ENCODE results near the gene ZNF142.
A peak's percentile ranks its signal among the peaks of the same experiment; 100 is the strongest.

The ZNF142 gene

DNA sequence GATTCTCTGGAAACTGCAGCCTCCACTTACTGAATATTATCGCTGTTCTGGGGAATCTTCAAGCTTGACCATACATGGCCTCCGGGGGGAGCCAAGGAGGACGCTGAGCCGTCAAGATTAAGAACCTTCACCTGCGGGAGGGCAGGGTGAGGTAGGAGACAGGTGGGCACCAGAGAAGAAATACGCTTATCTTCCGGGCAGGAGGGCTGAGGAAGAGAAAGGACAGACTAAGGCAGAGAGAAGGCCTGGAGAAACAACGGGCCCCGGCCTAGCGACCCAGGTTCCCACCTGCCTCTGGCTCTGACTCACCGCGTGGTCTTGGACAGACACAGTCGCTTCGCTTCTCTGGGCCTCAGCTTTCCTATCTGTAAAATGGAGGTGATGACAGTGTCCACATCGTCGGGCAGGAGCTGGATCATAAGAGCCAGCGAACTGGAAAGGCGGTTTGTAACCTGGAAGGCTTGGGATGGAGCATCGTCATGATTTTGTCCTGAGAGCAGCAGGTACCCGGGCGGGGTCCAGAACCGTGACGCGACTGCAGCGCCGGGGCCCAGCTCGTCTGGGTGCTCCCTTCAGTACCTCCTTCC lies 659 bp downstream of the ZNF142 start:
- H3K36me3 ChIP-seq (ENCODE audit: control insufficient read depth in 2 of 2, insufficient read depth in 1 of 2, low read length in 2 of 2): peaks cover 42 to 76% of the 10 kb centered on the region in 2 experiments

More for the DNA sequence above, 659 bp downstream of the ZNF142 start:
- Histone ChIP-seq H3K4me1 (ENCODE audit: control insufficient read depth, insufficient read depth, low read length) (no peaks in the 10 kb centered on the region), H3K9me3 (ENCODE audit: control insufficient read depth, insufficient read depth, low read depth, low read length) (no peaks in the 10 kb centered on the region), H3K4me3 (ENCODE audit: low read depth, low read length) (peak overlapping the region; percentile 85), H3K27ac (ENCODE audit: extremely low read depth, low read depth, low read length) (peak overlapping the region; percentile 76)
- TF ChIP-seq ZNF398 (tag by site-specific recombination; IDR thresholded peaks at IDR 0.05): no peak
- TF ChIP-seq ZNF639 (tag by site-specific recombination; IDR thresholded peaks at IDR 0.05): no peak
- TF ChIP-seq, protein P1, sequence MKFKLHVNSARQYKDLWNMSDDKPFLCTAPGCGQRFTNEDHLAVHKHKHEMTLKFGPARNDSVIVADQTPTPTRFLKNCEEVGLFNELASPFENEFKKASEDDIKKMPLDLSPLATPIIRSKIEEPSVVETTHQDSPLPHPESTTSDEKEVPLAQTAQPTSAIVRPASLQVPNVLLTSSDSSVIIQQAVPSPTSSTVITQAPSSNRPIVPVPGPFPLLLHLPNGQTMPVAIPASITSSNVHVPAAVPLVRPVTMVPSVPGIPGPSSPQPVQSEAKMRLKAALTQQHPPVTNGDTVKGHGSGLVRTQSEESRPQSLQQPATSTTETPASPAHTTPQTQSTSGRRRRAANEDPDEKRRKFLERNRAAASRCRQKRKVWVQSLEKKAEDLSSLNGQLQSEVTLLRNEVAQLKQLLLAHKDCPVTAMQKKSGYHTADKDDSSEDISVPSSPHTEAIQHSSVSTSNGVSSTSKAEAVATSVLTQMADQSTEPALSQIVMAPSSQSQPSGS (tag by site-specific recombination; IDR thresholded peaks at IDR 0.05; ENCODE audit: low read depth): no peak
- TF ChIP-seq, protein P2, sequence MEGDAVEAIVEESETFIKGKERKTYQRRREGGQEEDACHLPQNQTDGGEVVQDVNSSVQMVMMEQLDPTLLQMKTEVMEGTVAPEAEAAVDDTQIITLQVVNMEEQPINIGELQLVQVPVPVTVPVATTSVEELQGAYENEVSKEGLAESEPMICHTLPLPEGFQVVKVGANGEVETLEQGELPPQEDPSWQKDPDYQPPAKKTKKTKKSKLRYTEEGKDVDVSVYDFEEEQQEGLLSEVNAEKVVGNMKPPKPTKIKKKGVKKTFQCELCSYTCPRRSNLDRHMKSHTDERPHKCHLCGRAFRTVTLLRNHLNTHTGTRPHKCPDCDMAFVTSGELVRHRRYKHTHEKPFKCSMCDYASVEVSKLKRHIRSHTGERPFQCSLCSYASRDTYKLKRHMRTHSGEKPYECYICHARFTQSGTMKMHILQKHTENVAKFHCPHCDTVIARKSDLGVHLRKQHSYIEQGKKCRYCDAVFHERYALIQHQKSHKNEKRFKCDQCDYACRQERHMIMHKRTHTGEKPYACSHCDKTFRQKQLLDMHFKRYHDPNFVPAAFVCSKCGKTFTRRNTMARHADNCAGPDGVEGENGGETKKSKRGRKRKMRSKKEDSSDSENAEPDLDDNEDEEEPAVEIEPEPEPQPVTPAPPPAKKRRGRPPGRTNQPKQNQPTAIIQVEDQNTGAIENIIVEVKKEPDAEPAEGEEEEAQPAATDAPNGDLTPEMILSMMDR (tag by site-specific recombination; IDR thresholded peaks at IDR 0.05): peak; percentile 71
- TF ChIP-seq ZNF510 (tag by site-specific recombination; IDR thresholded peaks at IDR 0.05; ENCODE audit: insufficient replicate concordance): no peak
- TF ChIP-seq INSM2 (tag by site-specific recombination; IDR thresholded peaks at IDR 0.05): no peak
- no peak for TF ChIP-seq ZNF560 (tag by site-specific recombination; IDR thresholded peaks at IDR 0.05; ENCODE audit: borderline replicate concordance)
- no peak for TF ChIP-seq ZNF513 (tag by site-specific recombination; IDR thresholded peaks at IDR 0.05)
- peak; percentile 38 for TF ChIP-seq ZNF600 (tag by site-specific recombination; IDR thresholded peaks at IDR 0.05)
- no peak for TF ChIP-seq TSHZ1 (tag by site-specific recombination; IDR thresholded peaks at IDR 0.05; ENCODE audit: borderline replicate concordance)
- TF ChIP-seq, protein P3, sequence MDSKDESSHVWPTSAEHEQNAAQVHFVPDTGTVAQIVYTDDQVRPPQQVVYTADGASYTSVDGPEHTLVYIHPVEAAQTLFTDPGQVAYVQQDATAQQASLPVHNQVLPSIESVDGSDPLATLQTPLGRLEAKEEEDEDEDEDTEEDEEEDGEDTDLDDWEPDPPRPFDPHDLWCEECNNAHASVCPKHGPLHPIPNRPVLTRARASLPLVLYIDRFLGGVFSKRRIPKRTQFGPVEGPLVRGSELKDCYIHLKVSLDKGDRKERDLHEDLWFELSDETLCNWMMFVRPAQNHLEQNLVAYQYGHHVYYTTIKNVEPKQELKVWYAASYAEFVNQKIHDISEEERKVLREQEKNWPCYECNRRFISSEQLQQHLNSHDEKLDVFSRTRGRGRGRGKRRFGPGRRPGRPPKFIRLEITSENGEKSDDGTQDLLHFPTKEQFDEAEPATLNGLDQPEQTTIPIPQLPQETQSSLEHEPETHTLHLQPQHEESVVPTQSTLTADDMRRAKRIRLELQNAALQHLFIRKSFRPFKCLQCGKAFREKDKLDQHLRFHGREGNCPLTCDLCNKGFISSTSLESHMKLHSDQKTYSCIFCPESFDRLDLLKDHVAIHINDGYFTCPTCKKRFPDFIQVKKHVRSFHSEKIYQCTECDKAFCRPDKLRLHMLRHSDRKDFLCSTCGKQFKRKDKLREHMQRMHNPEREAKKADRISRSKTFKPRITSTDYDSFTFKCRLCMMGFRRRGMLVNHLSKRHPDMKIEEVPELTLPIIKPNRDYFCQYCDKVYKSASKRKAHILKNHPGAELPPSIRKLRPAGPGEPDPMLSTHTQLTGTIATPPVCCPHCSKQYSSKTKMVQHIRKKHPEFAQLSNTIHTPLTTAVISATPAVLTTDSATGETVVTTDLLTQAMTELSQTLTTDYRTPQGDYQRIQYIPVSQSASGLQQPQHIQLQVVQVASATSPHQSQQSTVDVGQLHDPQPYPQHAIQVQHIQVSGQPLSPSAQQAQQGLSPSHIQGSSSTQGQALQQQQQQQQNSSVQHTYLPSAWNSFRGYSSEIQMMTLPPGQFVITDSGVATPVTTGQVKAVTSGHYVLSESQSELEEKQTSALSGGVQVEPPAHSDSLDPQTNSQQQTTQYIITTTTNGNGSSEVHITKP (tag by site-specific recombination; IDR thresholded peaks at IDR 0.05): 0 out of 2 replicates have a peak, but pooled peaks have one; percentile 9
- no peak for TF ChIP-seq ZNF624 (tag by site-specific recombination; IDR thresholded peaks at IDR 0.05)
- ChIA-PET CTCF (interaction anchor here (0.9 to 4.1 kb wide), 11 partner anchors 10 to 371 kb away, joined by 3 to 44 read pairs (median 4); partner anchors contain the start of genes RNF25 and STK36), POLR2A (interaction anchor here (0.7 to 4.9 kb wide), 17 partner anchors 8 to 389 kb away, joined by 3 to 62 read pairs (median 4); partner anchors contain the start of genes AAMP, CDK5R2, PNKD and RNF25)
